Measurements from ENCODE around the gene HMG20B.

DNA sequence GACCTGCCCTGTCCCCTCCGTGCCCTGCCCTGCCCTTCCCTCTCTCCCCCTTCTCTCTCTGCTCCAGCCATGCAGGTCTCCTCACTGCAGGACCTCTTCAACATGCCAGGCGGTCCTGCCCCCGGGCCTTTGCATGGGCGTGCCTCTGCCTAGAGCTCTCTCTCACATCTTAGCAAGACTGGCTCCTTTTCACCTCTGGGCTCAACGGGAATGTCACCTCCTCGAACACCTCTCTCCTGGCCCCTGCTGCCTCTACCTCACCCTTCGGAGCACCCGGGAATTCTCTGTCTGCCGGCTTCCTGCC is 21.0 kb upstream of the HMG20B start:
- no peak for TF ChIP-seq EZH2 (optimal IDR thresholded peaks at IDR 0.05; ENCODE audit: low read depth, low read length)
- TF ChIP-seq, protein P1, sequence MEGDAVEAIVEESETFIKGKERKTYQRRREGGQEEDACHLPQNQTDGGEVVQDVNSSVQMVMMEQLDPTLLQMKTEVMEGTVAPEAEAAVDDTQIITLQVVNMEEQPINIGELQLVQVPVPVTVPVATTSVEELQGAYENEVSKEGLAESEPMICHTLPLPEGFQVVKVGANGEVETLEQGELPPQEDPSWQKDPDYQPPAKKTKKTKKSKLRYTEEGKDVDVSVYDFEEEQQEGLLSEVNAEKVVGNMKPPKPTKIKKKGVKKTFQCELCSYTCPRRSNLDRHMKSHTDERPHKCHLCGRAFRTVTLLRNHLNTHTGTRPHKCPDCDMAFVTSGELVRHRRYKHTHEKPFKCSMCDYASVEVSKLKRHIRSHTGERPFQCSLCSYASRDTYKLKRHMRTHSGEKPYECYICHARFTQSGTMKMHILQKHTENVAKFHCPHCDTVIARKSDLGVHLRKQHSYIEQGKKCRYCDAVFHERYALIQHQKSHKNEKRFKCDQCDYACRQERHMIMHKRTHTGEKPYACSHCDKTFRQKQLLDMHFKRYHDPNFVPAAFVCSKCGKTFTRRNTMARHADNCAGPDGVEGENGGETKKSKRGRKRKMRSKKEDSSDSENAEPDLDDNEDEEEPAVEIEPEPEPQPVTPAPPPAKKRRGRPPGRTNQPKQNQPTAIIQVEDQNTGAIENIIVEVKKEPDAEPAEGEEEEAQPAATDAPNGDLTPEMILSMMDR (IDR thresholded peaks at IDR 0.05; ENCODE audit: low read length), result no peak
- TF ChIP-seq EZH2phosphoT487 (IDR thresholded peaks at IDR 0.05; ENCODE audit: low read length), result no peak
